ENCODE measurements around the gene VAT1L.
"Not testable (repeated sequence)": the region's sequence is repeated elsewhere in the genome, so short reads cannot be mapped to it uniquely, and the experiment has no call there.

GRCh38 chr16:77947590-77947989, 159.2 kb downstream of the VAT1L start:
- TF ChIP-seq, protein P1, sequence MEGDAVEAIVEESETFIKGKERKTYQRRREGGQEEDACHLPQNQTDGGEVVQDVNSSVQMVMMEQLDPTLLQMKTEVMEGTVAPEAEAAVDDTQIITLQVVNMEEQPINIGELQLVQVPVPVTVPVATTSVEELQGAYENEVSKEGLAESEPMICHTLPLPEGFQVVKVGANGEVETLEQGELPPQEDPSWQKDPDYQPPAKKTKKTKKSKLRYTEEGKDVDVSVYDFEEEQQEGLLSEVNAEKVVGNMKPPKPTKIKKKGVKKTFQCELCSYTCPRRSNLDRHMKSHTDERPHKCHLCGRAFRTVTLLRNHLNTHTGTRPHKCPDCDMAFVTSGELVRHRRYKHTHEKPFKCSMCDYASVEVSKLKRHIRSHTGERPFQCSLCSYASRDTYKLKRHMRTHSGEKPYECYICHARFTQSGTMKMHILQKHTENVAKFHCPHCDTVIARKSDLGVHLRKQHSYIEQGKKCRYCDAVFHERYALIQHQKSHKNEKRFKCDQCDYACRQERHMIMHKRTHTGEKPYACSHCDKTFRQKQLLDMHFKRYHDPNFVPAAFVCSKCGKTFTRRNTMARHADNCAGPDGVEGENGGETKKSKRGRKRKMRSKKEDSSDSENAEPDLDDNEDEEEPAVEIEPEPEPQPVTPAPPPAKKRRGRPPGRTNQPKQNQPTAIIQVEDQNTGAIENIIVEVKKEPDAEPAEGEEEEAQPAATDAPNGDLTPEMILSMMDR (IDR thresholded peaks at IDR 0.05; ENCODE audit: borderline replicate concordance, extremely low read depth, low read length, poor library complexity, severe bottlenecking), result not testable (repeated sequence)
- not testable (repeated sequence) for TF ChIP-seq EZH2 (IDR thresholded peaks at IDR 0.05; ENCODE audit: borderline replicate concordance, low read depth, low read length, severe bottlenecking)
